Measurements from ENCODE around the gene PLEKHH3. TPM values are rescaled to one million over a fixed set of nuclear protein-coding genes. Genes with fewer than 3 reads are reported as not detected.

PLEKHH3 gene
- total and polyA plus RNA-seq, 2 experiments from 2014 or later = 20.5 to 33.7 TPM

- peaks cover 20% of the 10 kb centered on the region for H4K20me1 ChIP-seq (ENCODE audit: insufficient read depth, poor library complexity, severe bottlenecking)
- no peaks in the 10 kb centered on the region for H3K36me3 ChIP-seq (replicated peaks; ENCODE audit: insufficient read depth, low read depth)
- H3K9me2 ChIP-seq (replicated peaks; ENCODE audit: insufficient read depth) = no peaks in the 10 kb centered on the region
- no peaks in the 10 kb centered on the region for H3K27me3 ChIP-seq
- 89% methylated on average over 43 of the region's 50 CpGs for WGBS (ENCODE audit: low lambda C conversion rate, missing lambda C conversion rate)
- H3K4me1 ChIP-seq (ENCODE audit: insufficient read depth) = peaks cover 36% of the 10 kb centered on the region
- H3K27ac ChIP-seq = no peak overlapping the region
- H3K9me3 ChIP-seq (ENCODE audit: low read depth) = no peaks in the 10 kb centered on the region
- H2AFZ ChIP-seq = no peak overlapping the region
- TF ChIP-seq EZH2 (IDR thresholded peaks at IDR 0.05; ENCODE audit: borderline replicate concordance) = no peak
- no peak for TF ChIP-seq CTCF (IDR thresholded peaks at IDR 0.05; ENCODE audit: poor library complexity)
- no peak for TF ChIP-seq EZH2phosphoT487 (IDR thresholded peaks at IDR 0.05; ENCODE audit: low read depth, severe bottlenecking, unreplicated experiment)
- H3K4me2 ChIP-seq = no peak overlapping the region
- H3K79me2 ChIP-seq = peaks cover 24% of the 10 kb centered on the region
- H3K4me3 ChIP-seq = no peak overlapping the region
- DNase-seq (ENCODE audit: low spot score) = no peak
Measured at GRCh38 chr17:42670789-42671657, 5.8 kb downstream of the PLEKHH3 start.

- peaks cover 13% of the 10 kb centered on the region for H4K20me1 ChIP-seq (ENCODE audit: insufficient read depth, poor library complexity, severe bottlenecking)
Measured at GRCh38 chr17:42669977-42670788, 6.6 kb downstream of the PLEKHH3 start.

GRCh38 chr17:42669705-42669976, 7.2 kb downstream of the PLEKHH3 start:
- Histone ChIP-seq H3K4me1 (ENCODE audit: insufficient read depth) (peaks cover 27% of the 10 kb centered on the region), H3K4me2 (no peak overlapping the region), H3K36me3 (replicated peaks; ENCODE audit: insufficient read depth, low read depth) (no peaks in the 10 kb centered on the region), H3K4me3 (no peak overlapping the region), H3K9me2 (replicated peaks; ENCODE audit: insufficient read depth) (no peaks in the 10 kb centered on the region), H3K9me3 (ENCODE audit: low read depth) (no peaks in the 10 kb centered on the region), H3K27me3 (no peaks in the 10 kb centered on the region), H3K79me2 (peaks cover 10% of the 10 kb centered on the region), H4K20me1 (ENCODE audit: insufficient read depth, poor library complexity, severe bottlenecking) (peaks cover 8% of the 10 kb centered on the region), H3K27ac (no peak overlapping the region), H2AFZ (no peak overlapping the region)
- WGBS (ENCODE audit: low lambda C conversion rate, missing lambda C conversion rate) = 72% methylated on average over 6 of the region's 12 CpGs
- no peak for DNase-seq (ENCODE audit: low spot score)
- TF ChIP-seq EZH2 (IDR thresholded peaks at IDR 0.05; ENCODE audit: borderline replicate concordance) (no peak), EZH2phosphoT487 (IDR thresholded peaks at IDR 0.05; ENCODE audit: low read depth, severe bottlenecking, unreplicated experiment) (no peak)

More at GRCh38 chr17:42669977-42670788, 6.6 kb downstream of the PLEKHH3 start:
- no peak for DNase-seq (ENCODE audit: low spot score)
- Histone ChIP-seq H3K4me1 (ENCODE audit: insufficient read depth) (peaks cover 33% of the 10 kb centered on the region), H3K36me3 (replicated peaks; ENCODE audit: insufficient read depth, low read depth) (no peaks in the 10 kb centered on the region), H3K79me2 (peaks cover 15% of the 10 kb centered on the region), H3K4me2 (no peak overlapping the region), H3K9me2 (replicated peaks; ENCODE audit: insufficient read depth) (no peaks in the 10 kb centered on the region), H2AFZ (no peak overlapping the region), H3K27me3 (no peaks in the 10 kb centered on the region), H3K9me3 (ENCODE audit: low read depth) (no peaks in the 10 kb centered on the region), H3K4me3 (no peak overlapping the region), H3K27ac (no peak overlapping the region)
- no peak for TF ChIP-seq EZH2 (IDR thresholded peaks at IDR 0.05; ENCODE audit: borderline replicate concordance)
- no peak for TF ChIP-seq EZH2phosphoT487 (IDR thresholded peaks at IDR 0.05; ENCODE audit: low read depth, severe bottlenecking, unreplicated experiment)
- TF ChIP-seq CTCF (IDR thresholded peaks at IDR 0.05; ENCODE audit: poor library complexity) = no peak
- 35% methylated on average over 36 of the region's 87 CpGs for WGBS (ENCODE audit: low lambda C conversion rate, missing lambda C conversion rate)
